Measurements from ENCODE around the gene MCRIP2.

The MCRIP2 gene

GRCh38 chr16:630815-631405, 10.7 kb upstream of the MCRIP2 start, which contains the start of gene WFIKKN1:
WFIKKN1 (plus strand) TSS chr16:630985; CDS start chr16:631254, 269 bp downstream.
- Histone ChIP-seq H3K9me2 (replicated peaks; ENCODE audit: insufficient read depth, low read length) (no peaks in the 10 kb centered on the region), H3K4me1 (ENCODE audit: low read length) (0 out of 2 replicates have a peak, but pooled peaks cover 3% of the 10 kb centered on the region), H3K79me2 (ENCODE audit: low read length) (peaks cover 14% of the 10 kb centered on the region), H3K27ac (ENCODE audit: low read length) (no peak within 1 kb of the TSS), H3K4me2 (ENCODE audit: low read depth, low read length) (no peak within 1 kb of the TSS), H3K27me3 (replicated peaks; ENCODE audit: insufficient read depth, low read length) (no peaks in the 10 kb centered on the region), H2AFZ (ENCODE audit: low read length) (no peak within 1 kb of the TSS), H4K20me1 (ENCODE audit: insufficient read depth, low read length) (no peaks in the 10 kb centered on the region), H3F3A (ENCODE audit: insufficient read depth, low read length) (no peaks in the 10 kb centered on the region), H3K9ac (ENCODE audit: low read length) (no peak within 1 kb of the TSS), H3K4me3 (ENCODE audit: low read length) (no peak within 1 kb of the TSS), H3K9me3 (replicated peaks; ENCODE audit: insufficient read depth, low read length) (no peaks in the 10 kb centered on the region), H3K36me3 (replicated peaks; ENCODE audit: insufficient read depth, low read length) (no peaks in the 10 kb centered on the region)
- DNase-seq = no peak
- TF ChIP-seq EZH2phosphoT487 (IDR thresholded peaks at IDR 0.05; ENCODE audit: low read length) (no peak), CTCF (IDR thresholded peaks at IDR 0.05; ENCODE audit: low read length) (no peak), EZH2 (optimal IDR thresholded peaks at IDR 0.05; ENCODE audit: low read depth, low read length) (no peak)

- Histone ChIP-seq H3K79me2 (ENCODE audit: low read length) (peaks cover 16% of the 10 kb centered on the region), H3K36me3 (replicated peaks; ENCODE audit: insufficient read depth, low read length) (no peaks in the 10 kb centered on the region), H3K27me3 (replicated peaks; ENCODE audit: insufficient read depth, low read length) (no peaks in the 10 kb centered on the region), H3K4me1 (ENCODE audit: low read length) (0 out of 2 replicates have a peak, but pooled peaks cover 3% of the 10 kb centered on the region), H3K4me2 (ENCODE audit: low read depth, low read length) (no peak overlapping the region), H3K4me3 (ENCODE audit: low read length) (no peak overlapping the region), H3F3A (ENCODE audit: insufficient read depth, low read length) (peaks cover 3% of the 10 kb centered on the region; the same call in 1 of the 2 replicates), H3K9me2 (replicated peaks; ENCODE audit: insufficient read depth, low read length) (no peaks in the 10 kb centered on the region), H2AFZ (ENCODE audit: low read length) (no peak overlapping the region), H3K9me3 (replicated peaks; ENCODE audit: insufficient read depth, low read length) (no peaks in the 10 kb centered on the region), H4K20me1 (ENCODE audit: insufficient read depth, low read length) (no peaks in the 10 kb centered on the region), H3K9ac (ENCODE audit: low read length) (no peak overlapping the region), H3K27ac (ENCODE audit: low read length) (no peak overlapping the region)
- DNase-seq = no peak
- no peak for TF ChIP-seq EZH2phosphoT487 (IDR thresholded peaks at IDR 0.05; ENCODE audit: low read length)
- TF ChIP-seq CTCF (IDR thresholded peaks at IDR 0.05; ENCODE audit: low read length) = no peak
- no peak for TF ChIP-seq EZH2 (optimal IDR thresholded peaks at IDR 0.05; ENCODE audit: low read depth, low read length)
Measured at GRCh38 chr16:631808-632358, 9.7 kb upstream of the MCRIP2 start.

GRCh38 chr16:632486-633335, 8.9 kb upstream of the MCRIP2 start:
- H3K4me2 ChIP-seq (ENCODE audit: low read depth, low read length) = no peak overlapping the region
- no peaks in the 10 kb centered on the region for H3K9me2 ChIP-seq (replicated peaks; ENCODE audit: insufficient read depth, low read length)
- DNase-seq = no peak
- TF ChIP-seq EZH2phosphoT487 (IDR thresholded peaks at IDR 0.05; ENCODE audit: low read length) (no peak), EZH2 (optimal IDR thresholded peaks at IDR 0.05; ENCODE audit: low read depth, low read length) (no peak), CTCF (IDR thresholded peaks at IDR 0.05; ENCODE audit: low read length) (no peak)
- no peaks in the 10 kb centered on the region for H3K27me3 ChIP-seq (replicated peaks; ENCODE audit: insufficient read depth, low read length)
- peaks cover 3% of the 10 kb centered on the region; the same call in 1 of the 2 replicates for H3F3A ChIP-seq (ENCODE audit: insufficient read depth, low read length)
- no peak overlapping the region for H3K27ac ChIP-seq (ENCODE audit: low read length)
- H2AFZ ChIP-seq (ENCODE audit: low read length) = no peak overlapping the region
- H3K79me2 ChIP-seq (ENCODE audit: low read length) = peaks cover 16% of the 10 kb centered on the region
- H3K36me3 ChIP-seq (replicated peaks; ENCODE audit: insufficient read depth, low read length) = no peaks in the 10 kb centered on the region
- H3K9me3 ChIP-seq (replicated peaks; ENCODE audit: insufficient read depth, low read length) = no peaks in the 10 kb centered on the region
- H3K4me3 ChIP-seq (ENCODE audit: low read length) = no peak overlapping the region
- H3K9ac ChIP-seq (ENCODE audit: low read length) = no peak overlapping the region
- H3K4me1 ChIP-seq (ENCODE audit: low read length) = 0 out of 2 replicates have a peak, but pooled peaks cover 3% of the 10 kb centered on the region
- H4K20me1 ChIP-seq (ENCODE audit: insufficient read depth, low read length) = no peaks in the 10 kb centered on the region
